Measurements from ENCODE around the gene MDH2.

MDH2 gene, protein sequence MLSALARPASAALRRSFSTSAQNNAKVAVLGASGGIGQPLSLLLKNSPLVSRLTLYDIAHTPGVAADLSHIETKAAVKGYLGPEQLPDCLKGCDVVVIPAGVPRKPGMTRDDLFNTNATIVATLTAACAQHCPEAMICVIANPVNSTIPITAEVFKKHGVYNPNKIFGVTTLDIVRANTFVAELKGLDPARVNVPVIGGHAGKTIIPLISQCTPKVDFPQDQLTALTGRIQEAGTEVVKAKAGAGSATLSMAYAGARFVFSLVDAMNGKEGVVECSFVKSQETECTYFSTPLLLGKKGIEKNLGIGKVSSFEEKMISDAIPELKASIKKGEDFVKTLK

DNA sequence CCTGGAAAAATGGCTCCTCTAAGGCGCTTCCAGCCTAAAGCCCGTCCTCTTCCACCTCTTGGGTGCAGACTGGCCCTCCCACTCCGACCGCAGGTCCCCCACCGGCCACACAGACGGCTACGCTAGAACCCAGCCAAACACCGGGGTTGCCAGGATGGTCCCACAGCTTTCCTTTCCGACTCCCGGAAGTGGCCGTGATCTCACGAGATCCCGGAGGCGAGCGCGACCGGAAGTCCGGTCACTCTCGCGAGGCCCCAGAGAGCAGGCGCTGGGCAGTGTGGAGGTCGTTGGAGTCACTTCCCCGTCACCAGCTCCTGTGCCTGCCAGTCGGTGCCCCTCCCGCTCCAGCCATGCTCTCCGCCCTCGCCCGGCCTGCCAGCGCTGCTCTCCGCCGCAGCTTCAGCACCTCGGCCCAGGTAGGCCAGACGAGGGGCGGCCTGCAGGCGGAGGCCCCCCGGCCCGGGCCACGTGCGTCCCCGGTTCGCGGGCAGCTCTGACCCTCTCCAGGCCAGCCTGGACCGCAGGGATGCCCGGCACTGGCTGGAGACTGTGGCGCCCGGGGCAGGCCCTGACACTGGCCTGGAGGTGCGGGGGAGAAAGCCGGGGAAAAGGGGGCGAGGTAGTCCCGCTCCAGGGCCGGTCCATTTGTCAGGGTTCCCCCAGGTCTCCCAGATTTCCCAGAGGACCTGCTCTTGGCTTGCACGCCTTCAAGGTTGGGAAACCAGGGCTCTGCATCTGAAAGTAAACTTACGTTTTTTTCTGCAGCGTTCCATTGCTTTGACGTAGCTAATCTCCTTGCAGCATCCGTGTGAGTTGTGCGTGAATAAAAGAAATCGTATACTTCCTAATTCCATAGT is at the start of gene MDH2, which contains the start of gene STYXL1:
TSS of gene MDH2 (plus strand) at position 296 of the 857 bp plus-strand sequence. CDS start at position 351, 55 bp downstream.
TSS of gene STYXL1 (minus strand) at position 190 of the 857 bp plus-strand sequence. CDS start 17,477 bp downstream, outside the sequence.
- TF ChIP-seq, protein P1, sequence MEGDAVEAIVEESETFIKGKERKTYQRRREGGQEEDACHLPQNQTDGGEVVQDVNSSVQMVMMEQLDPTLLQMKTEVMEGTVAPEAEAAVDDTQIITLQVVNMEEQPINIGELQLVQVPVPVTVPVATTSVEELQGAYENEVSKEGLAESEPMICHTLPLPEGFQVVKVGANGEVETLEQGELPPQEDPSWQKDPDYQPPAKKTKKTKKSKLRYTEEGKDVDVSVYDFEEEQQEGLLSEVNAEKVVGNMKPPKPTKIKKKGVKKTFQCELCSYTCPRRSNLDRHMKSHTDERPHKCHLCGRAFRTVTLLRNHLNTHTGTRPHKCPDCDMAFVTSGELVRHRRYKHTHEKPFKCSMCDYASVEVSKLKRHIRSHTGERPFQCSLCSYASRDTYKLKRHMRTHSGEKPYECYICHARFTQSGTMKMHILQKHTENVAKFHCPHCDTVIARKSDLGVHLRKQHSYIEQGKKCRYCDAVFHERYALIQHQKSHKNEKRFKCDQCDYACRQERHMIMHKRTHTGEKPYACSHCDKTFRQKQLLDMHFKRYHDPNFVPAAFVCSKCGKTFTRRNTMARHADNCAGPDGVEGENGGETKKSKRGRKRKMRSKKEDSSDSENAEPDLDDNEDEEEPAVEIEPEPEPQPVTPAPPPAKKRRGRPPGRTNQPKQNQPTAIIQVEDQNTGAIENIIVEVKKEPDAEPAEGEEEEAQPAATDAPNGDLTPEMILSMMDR (IDR thresholded peaks at IDR 0.05), result no peak

DNA sequence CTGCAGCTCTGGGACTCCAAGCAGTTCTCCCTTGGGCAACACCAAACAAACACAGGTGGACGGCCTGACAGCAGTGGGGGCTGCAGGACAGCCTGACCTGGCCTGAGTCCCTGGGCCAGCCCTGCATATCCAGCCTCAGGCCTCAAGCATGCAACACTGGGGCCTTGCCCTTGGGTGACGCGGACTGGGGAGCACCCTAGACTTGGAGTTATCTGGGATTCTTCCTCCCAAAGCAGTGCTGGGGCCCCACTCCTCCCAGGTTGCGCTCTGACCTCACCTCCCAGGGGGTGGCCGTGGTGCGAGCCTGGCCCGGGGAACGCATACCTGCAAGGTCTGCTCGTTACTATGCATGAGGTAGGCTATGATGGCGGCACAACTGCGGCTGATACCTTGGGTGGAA is 47.3 kb upstream of the MDH2 start:
- TF ChIP-seq, protein P1 (IDR thresholded peaks at IDR 0.05), result no peak

DNA sequence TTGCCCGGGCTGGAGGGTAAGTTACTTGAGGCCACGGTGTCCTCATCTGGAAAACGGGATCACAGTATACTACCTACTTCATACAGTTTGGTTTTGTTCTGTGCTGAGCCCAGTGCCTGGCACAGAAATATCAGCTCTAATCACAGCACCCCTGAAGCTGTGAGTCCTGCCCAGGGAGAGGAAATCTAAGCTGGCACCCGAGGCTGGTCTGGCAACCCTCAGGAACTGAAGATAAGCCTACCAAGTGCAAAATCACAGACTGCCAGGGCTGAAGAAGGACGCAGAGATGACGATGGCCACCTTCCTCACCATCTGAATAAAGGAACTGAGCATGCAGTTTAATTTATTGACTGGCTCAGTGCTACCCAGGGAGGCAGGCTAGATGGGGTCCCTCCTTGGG is 45.8 kb upstream of the MDH2 start:
- TF ChIP-seq, protein P1 (IDR thresholded peaks at IDR 0.05), result no peak

DNA sequence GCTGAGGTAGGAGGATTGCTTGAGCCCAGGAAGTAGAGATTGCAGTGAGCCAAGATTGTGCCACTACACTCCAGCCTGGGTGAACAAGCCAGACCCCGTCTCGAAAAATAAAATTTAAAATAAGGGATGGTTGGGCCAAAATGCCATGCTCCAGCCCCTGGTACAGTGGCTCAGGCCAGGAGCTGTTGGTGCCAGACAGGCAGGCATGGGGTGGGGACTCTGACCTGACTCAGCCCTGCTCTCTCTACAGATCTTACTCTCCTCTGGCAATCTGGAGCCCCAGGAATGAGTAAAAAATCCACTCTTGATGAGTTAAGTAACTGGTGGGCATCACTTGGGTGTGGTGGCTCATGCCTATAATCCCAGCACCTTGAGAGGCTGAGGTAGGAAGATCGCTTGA is 45.1 kb upstream of the MDH2 start:
- TF ChIP-seq, protein P1 (IDR thresholded peaks at IDR 0.05), result no peak

DNA sequence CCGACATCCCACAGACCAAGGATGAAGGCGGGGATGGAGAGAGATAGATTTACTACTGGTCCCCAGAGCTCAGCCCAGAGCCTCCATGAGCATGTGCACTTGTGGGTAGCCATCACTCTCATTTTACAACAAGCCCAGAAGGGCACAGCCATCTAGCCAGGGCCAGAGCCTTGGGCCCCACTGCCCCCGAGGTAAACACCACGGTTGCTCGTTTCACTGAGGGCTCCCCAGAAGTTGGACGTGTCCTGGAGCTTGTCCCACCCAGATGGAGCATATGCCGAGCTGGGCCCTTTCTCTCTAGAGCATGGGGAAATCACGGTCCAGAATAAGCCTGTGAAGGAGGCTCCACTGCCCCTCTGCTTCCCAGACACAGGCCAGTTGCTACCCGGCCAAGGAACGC is 44.6 kb upstream of the MDH2 start:
- TF ChIP-seq, protein P1 (IDR thresholded peaks at IDR 0.05), result no peak

DNA sequence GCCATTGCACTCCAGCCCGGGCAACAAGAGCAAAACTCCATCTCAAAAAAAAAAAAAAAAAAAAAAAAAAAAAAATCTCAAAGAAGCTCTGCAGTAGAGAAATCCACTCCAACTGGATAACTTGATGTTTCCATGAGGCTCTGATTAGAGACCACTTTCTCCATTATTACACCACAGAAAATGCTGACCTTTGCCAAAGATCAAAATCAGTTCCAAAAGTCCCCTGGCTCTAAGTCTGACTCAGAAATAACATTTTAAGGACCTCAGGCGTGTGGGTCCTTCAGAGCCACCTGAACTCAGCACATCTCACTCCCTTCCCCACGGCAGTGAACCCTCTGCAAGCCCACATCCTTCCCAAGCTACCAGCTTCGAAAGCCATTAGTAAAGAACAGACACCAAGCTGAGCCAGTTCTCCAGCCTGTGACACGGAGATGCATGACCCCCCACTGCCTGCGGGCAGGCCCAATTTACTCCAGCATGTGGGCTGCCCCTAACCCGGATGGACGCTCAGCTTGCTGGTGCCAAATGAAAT is 39.7 kb upstream of the MDH2 start:
- TF ChIP-seq, protein P1 (IDR thresholded peaks at IDR 0.05), result no peak

Measured in LNCAP (cell line).